ENCODE data around the gene DNAH2.

GRCh38 chr17:7677388-7678067 lies 40.0 kb upstream of the DNAH2 start:
- TF ChIP-seq POLR2A (IDR thresholded peaks at IDR 0.05) (no peak), CTCF (IDR thresholded peaks at IDR 0.05) (no peak), EP300 (IDR thresholded peaks at IDR 0.05) (no peak)

All from upper lobe of left lung (tissue), 4 donors.